GM12865 (cell line): ENCODE data around the gene CPXM2.

ENCODE experiments used
- DNase-seq: peaks from one replicate; pipeline ENCODE4 v3.0.0; 2010; ENCODE audit warnings: low read depth
- H3K4me3 ChIP-seq: 2 replicates; pipeline ENCODE4 v1.5.1; 2011; ENCODE audit warnings: mild to moderate bottlenecking, low read depth, low read length, control low read depth
- CTCF ChIP-seq: IDR thresholded peaks from 2 replicates; pipeline ENCODE4 v1.5.1; 2011; ENCODE audit warnings: low read length, control low read depth, low read depth, inconsistent platforms; ENCODE audit not compliant: insufficient read depth; ENCODE audit errors: missing control alignments

CPXM2 gene

GRCh38 chr10:123751342-123752134 lies 140.1 kb downstream of the CPXM2 start:
- no peak overlapping the region for H3K4me3 ChIP-seq
- DNase-seq, result no peak
- TF ChIP-seq CTCF, result no peak

GRCh38 chr10:123750901-123751300 lies 140.7 kb downstream of the CPXM2 start:
- TF ChIP-seq CTCF, result no peak
- H3K4me3 ChIP-seq, result no peak overlapping the region
- DNase-seq, result no peak

- TF ChIP-seq CTCF, result no peak
- DNase-seq, result no peak
- no peak overlapping the region for H3K4me3 ChIP-seq
These were observed 142.9 kb downstream of the CPXM2 start for GRCh38 chr10:123748711-123749110.

- no peak for TF ChIP-seq CTCF
- no peak for DNase-seq
- no peak overlapping the region for H3K4me3 ChIP-seq
These were observed 144.2 kb downstream of the CPXM2 start for GRCh38 chr10:123747426-123747825.

- DNase-seq, result no peak
- no peak for TF ChIP-seq CTCF
- H3K4me3 ChIP-seq, result no peak overlapping the region
These were observed 144.7 kb downstream of the CPXM2 start for GRCh38 chr10:123746942-123747341.

- H3K4me3 ChIP-seq, result no peak overlapping the region
- TF ChIP-seq CTCF, result no peak
- DNase-seq, result no peak
These were observed 145.1 kb downstream of the CPXM2 start for GRCh38 chr10:123746520-123746919.

- no peak for TF ChIP-seq CTCF
- H3K4me3 ChIP-seq, result no peak overlapping the region
- DNase-seq, result no peak
These were observed 145.5 kb downstream of the CPXM2 start for GRCh38 chr10:123746061-123746460.
